Hippocampal formation (tissue), 2 donors: Measurements from ENCODE around the gene ARHGEF11.

Experiments used
- DNase-seq, 2 donors: peaks; one replicate each; lab custom pipeline; 2025; lab: John Stamatoyannopoulos, UW

ARHGEF11 gene

DNA sequence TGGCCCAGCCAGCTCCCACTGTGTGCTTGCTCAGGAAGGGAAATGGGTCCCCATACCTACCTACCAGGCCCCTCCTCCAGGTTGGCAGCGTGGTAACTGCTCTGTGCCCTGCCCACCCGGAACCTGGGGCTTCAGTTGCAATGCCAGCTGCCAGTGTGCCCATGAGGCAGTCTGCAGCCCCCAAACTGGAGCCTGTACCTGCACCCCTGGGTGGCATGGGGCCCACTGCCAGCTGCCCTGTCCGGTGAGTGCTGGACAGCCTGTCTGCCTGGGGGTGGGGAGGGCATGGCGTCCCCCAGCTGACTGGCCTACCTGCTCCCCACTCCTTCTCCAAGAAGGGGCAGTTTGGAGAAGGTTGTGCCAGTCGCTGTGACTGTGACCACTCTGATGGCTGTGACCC lies 135.9 kb downstream of the ARHGEF11 start:
- DNase-seq = no peak

- DNase-seq = no peak
Measured at GRCh38 chr1:156908955-156909354, 136.6 kb downstream of the ARHGEF11 start.

GRCh38 chr1:156908541-156908940 lies 137.0 kb downstream of the ARHGEF11 start:
- DNase-seq = no peak

DNA sequence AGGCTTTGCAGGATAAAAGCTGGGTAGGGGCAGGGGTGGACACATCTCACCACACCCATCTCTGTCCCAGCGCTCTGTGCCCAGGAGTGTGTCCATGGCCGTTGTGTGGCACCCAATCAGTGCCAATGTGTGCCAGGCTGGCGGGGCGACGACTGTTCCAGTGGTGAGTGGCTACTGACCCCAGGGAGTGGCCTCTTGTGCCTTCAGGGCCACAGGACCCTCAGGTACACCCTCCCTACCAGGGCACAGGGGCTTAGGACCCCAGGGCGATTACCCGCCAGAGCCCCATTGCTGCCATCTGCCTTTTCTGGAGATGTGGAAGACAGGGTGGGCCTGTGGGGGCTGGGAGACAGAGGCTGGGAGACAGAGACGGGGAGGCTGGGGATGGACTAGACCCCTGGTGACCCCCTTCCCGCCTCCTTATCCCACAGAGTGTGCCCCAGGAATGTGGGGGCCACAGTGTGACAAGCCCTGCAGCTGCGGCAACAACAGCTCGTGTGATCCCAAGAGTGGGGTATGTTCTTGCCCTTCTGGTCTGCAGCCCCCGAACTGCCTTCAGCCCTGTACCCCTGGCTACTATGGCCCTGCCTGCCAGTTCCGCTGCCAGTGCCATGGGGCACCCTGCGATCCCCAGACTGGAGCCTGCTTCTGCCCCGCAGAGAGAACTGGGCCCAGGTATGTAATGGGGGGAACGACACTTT lies 139.2 kb downstream of the ARHGEF11 start:
- DNase-seq = no peak

DNA sequence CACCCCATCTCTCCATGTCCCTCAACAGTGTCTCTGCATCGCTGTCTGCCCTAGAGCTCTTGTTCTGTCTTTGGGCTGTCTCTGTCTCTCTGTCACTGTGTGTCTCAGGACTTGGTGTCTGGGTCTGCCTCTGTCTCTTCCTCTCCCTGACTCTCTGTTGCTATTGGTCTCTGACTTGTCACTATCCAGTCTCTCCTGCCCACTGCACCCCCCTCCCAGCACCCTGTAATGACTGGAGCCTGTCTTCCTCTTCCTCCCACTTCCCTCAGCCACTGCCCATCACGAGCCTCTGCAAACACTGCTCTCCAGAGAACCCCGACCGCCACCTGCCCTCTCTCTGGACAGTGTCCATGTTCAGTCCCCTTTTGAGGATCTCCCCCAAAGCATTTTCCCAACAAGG lies 139.9 kb downstream of the ARHGEF11 start:
- no peak for DNase-seq

DNA sequence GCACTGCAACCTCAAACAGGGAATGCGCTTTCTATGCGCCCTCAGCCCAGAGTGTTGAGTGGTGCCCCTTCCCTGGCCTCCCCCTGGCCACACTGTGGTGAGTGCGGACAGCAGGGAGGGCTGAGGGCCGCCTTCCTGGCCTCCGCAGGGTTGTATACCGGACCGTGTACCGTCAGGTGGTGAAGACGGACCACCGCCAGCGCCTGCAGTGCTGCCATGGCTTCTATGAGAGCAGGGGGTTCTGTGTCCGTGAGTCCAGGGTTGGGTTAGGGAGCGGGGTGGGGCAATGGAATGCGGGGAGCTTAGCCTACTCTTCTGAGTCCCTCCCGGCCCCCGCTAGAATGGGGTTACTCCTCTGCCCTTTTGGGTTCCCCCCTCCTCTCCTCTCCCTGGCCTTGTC lies 140.4 kb downstream of the ARHGEF11 start:
- no peak for DNase-seq

DNA sequence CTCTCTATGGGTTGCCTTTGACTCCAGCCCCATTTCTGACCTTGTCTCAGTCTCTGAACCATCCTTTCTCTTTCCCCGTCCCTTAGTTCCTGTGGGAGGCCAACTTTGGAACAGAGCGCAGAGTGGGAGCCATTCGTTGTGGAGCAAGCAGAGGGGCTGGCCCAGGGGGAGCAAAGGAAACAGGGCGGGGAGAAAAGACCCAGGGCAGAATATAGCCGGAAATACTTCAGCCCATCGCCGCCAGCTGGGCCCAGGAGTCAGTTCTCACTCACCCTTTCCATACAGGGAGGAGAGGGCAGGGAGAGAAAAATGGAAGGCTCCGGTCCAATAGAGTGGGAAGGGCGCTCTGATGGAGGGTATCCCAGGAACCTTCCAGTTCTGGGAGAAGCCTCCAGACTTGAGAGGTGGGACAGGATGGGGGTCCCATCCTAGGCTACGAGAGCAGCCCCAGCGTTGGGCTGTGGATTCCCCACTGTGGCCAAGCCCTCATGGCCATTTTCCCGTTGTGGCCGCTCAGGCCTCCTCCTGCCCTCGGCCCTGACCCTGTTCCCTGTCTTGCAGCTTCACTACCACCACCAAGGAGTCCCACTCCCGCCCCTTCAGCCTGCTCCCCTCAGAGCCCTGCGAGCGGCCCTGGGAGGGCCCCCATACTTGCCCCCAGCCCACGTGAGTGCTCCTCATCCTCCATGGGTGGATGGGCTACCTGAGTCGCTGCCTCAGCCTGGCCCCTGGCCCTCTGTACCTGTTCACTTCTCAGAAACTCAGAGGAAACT lies 141.2 kb downstream of the ARHGEF11 start:
- DNase-seq = no peak

GRCh38 chr1:156903328-156904091 lies 142.0 kb downstream of the ARHGEF11 start:
- no peak for DNase-seq

GRCh38 chr1:156901966-156902915 lies 143.3 kb downstream of the ARHGEF11 start:
- no peak for DNase-seq

DNA sequence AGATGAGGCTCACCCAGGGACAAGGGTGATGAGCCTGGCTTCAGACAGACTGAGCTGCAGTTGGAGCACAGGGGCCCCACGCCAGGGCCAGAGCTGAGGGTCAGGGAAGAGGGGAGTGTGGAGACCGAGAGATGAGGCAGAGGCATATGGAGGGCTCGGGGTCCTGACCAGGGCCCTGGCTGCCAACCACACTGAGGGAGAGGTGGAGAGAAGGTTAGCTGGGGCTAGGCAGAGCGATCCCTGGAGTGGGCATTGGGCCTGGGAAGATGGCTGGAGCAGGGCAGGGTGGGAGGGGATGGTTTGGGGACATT lies 144.0 kb downstream of the ARHGEF11 start:
- DNase-seq = no peak

DNA sequence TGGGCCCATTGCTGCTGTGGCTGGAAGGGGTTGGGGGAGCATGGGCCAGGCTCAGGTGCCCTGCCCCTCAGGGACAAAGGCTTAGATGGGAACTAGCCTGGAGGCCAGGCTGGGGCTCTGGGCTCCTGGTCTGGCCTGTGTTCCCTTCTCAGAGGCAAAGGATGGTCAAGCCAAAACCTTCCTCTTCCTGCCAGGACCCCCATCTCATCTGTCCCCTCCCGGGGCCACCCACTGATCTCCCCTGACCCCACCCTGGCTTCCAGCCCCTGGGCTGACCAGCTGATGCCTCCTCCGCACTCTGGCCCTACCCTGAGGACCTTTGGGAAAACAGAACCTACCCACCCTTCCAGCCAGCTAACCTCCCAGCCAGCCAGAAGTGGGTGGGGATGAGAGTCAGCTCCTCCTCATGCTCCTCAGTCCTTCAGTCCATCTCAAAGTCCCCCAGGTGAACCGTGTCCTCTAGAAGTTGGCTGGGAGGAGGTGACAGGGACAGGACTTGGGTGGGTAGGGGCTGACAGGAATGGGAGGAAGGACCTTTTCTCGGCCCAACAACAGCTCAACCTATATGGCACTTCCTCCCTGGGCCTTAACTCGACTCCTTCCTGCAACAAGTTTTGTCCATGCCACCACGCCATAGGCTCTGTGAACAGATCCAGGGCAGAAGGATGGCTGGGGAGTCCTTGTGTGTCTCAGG lies 144.5 kb downstream of the ARHGEF11 start:
- no peak for DNase-seq

DNA sequence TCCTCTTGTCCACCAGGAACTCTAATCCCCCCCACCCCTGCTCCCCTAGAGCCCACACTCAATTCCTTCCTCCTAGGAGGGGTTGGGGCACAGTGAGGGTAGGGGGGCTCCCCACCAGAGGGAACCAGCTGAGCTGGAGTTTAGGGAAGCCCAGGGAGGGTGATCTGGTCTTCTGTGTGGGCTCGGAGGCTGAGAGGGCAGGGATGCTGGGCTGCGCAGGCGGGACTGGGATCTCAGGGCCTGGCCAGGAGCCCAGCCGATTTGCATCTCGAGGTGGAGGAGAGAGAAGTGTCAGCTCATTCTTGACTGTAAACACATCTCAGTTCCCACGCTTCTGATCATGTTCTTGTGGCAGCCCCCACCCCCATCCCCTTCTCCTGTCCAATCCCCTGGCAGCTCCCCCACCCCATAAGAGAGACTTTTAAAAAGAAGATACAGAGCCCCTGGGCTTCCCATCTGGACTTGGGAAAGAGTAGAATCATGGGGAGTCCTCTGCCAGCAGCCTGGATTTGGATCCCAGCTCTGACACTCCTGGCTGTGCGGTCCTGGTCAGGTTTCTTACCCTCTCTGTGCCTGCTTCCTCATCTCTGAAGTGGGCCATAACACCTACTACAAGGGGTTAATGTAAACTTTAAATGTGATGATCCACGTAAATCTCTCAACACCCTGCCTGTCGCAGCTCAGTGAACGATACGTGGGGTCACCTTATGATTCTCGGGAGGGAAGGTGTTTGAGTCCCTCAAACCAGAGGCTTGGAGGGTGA lies 145.4 kb downstream of the ARHGEF11 start:
- DNase-seq = no peak

- no peak for DNase-seq
Measured at GRCh38 chr1:156898971-156899664, 146.4 kb downstream of the ARHGEF11 start.

- no peak for DNase-seq
Measured at GRCh38 chr1:156898161-156898566, 147.4 kb downstream of the ARHGEF11 start.

GRCh38 chr1:156897078-156897825 lies 148.3 kb downstream of the ARHGEF11 start:
- DNase-seq = no peak

GRCh38 chr1:156896490-156897033 lies 149.0 kb downstream of the ARHGEF11 start:
- DNase-seq = no peak

DNA sequence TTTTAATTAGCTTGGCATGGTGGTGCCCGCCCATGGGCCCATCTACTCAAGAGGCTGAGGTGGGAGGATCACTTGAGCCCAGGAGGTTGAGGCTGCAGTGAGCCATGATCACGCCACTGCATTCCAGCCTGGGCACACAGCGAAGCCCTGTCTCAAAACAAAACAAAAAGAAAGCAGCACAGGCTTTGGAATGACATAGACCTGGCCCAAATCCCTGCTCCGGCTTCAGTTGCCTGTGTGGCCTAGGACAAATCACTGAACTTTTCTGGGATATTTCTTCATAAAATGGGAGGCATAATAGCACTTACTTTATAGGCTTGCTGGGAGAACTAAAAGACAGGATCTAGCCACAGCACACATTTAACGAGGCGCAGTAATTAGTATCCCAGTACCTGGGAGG lies 149.6 kb downstream of the ARHGEF11 start:
- no peak for DNase-seq

DNA sequence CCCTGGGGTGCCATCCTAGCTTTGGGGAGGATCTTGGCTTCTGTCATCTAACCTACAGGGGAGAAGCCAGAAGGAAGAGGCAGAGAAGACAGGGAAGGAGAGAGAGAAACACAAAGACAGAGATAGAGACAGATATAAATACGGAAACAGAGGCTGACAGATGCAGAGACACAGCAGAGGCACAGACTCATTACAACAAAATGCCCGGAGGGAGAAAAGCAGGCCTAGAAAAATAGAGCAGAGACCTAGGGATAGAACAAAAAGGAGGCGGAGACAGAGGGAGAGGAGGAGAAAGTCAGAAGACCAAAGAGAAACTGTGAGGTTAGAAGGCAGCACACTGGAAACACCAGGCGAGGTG lies 150.1 kb downstream of the ARHGEF11 start:
- DNase-seq = no peak
